WERI-Rb-1 (cell line): ENCODE measurements around the gene NSD2.

ENCODE experiments used
- DNase-seq: peaks from one replicate; pipeline ENCODE4 v3.0.0-alpha.2; 2020
- H3K27ac ChIP-seq: fragments of 250-450 bp; sonication (Bioruptor Pico); 2 replicates; pipeline ENCODE4 v1.5.1; 2020; ENCODE audit warnings: mild to moderate bottlenecking, moderate library complexity
- H3K27me3 ChIP-seq: fragments of 250-450 bp; sonication (Bioruptor Pico); 2 replicates; pipeline ENCODE4 v1.5.1; 2021; ENCODE audit warnings: mild to moderate bottlenecking, low read depth, moderate library complexity; ENCODE audit not compliant: insufficient read depth, severe bottlenecking
- H3K36me3 ChIP-seq: fragments of 250-450 bp; sonication (Bioruptor Pico); 2 replicates; pipeline ENCODE4 v1.5.1; 2020; ENCODE audit warnings: mild to moderate bottlenecking, moderate library complexity
- H3K4me3 ChIP-seq: 2 replicates; pipeline ENCODE4 v1.5.1; 2011; ENCODE audit warnings: low read depth, mild to moderate bottlenecking, control low read depth, low read length
- H3K9me3 ChIP-seq: fragments of 250-450 bp; sonication (Bioruptor Pico); 2 replicates; pipeline ENCODE4 v1.5.1; 2021; ENCODE audit warnings: mild to moderate bottlenecking, moderate library complexity; ENCODE audit not compliant: severe bottlenecking
- CTCF ChIP-seq: IDR thresholded peaks from 2 replicates; pipeline ENCODE4 v1.5.1; 2011; ENCODE audit warnings: low read depth, mild to moderate bottlenecking, control low read depth, inconsistent platforms, low read length

Gene NSD2

GRCh38 chr4:1969928-1970723 lies 98.9 kb downstream of the NSD2 start:
- no peak overlapping the region for H3K27ac ChIP-seq
- no peak for TF ChIP-seq CTCF
- no peaks in the 10 kb centered on the region for H3K9me3 ChIP-seq
- H3K36me3 ChIP-seq: peaks cover 92% of the 10 kb centered on the region
- H3K27me3 ChIP-seq: no peaks in the 10 kb centered on the region
- no peak overlapping the region for H3K4me3 ChIP-seq
- DNase-seq: no peak

- DNase-seq: no peak
- Histone ChIP-seq H3K27ac (no peak overlapping the region; the same call in 1 of the 2 replicates), H3K27me3 (no peaks in the 10 kb centered on the region), H3K36me3 (peaks cover 92% of the 10 kb centered on the region), H3K9me3 (no peaks in the 10 kb centered on the region), H3K4me3 (no peak overlapping the region)
- no peak for TF ChIP-seq CTCF
Measured at GRCh38 chr4:1970926-1971325, 99.7 kb downstream of the NSD2 start.

GRCh38 chr4:1971456-1972200 lies 100.4 kb downstream of the NSD2 start:
- H3K9me3 ChIP-seq: no peaks in the 10 kb centered on the region
- H3K27me3 ChIP-seq: no peaks in the 10 kb centered on the region
- no peak for TF ChIP-seq CTCF
- H3K27ac ChIP-seq: no peak overlapping the region
- peaks cover 95% of the 10 kb centered on the region for H3K36me3 ChIP-seq
- H3K4me3 ChIP-seq: no peak overlapping the region
- DNase-seq: no peak

GRCh38 chr4:1972414-1972813 lies 101.2 kb downstream of the NSD2 start:
- H3K4me3 ChIP-seq: no peak overlapping the region
- no peaks in the 10 kb centered on the region for H3K9me3 ChIP-seq
- TF ChIP-seq CTCF: no peak
- H3K27ac ChIP-seq: no peak overlapping the region
- no peaks in the 10 kb centered on the region for H3K27me3 ChIP-seq
- no peak for DNase-seq
- peaks cover 95% of the 10 kb centered on the region for H3K36me3 ChIP-seq

- no peak overlapping the region for H3K4me3 ChIP-seq
- H3K27ac ChIP-seq: no peak overlapping the region
- H3K9me3 ChIP-seq: no peaks in the 10 kb centered on the region
- H3K36me3 ChIP-seq: peaks cover 95% of the 10 kb centered on the region
- no peaks in the 10 kb centered on the region for H3K27me3 ChIP-seq
- no peak for TF ChIP-seq CTCF
- DNase-seq: no peak
Measured at GRCh38 chr4:1973218-1973617, 102.0 kb downstream of the NSD2 start.
